ENCODE data around the gene B2M. TPM values are rescaled to one million over a fixed set of nuclear protein-coding genes. Genes with fewer than 3 reads are reported as not detected.

B2M gene
- total RNA-seq, 1 experiment from 2014 or later: 388 TPM

- intact Hi-C loops (cut with micrococcal nuclease): no loop called here
- Histone ChIP-seq H3K9me2 (ENCODE audit: insufficient read depth) (no peaks in the 10 kb centered on the region), H3K4me1 (ENCODE audit: control insufficient read depth in 1 of 2, insufficient read depth in 2 of 2, low read length in 2 of 2) (no peaks in the 10 kb centered on the region), H3K27ac (ENCODE audit: low read depth, low read length) (no peak overlapping the region), H4K20me1 (ENCODE audit: insufficient read depth) (no peaks in the 10 kb centered on the region), H3K4me2 (ENCODE audit: low read length) (no peak overlapping the region), H3K9me3 (ENCODE audit: control insufficient read depth in 1 of 2, insufficient read depth in 1 of 2, low read depth in 1 of 2, low read length in 2 of 2) (no peaks in the 10 kb centered on the region), H3K36me3 (ENCODE audit: control insufficient read depth in 1 of 2, insufficient read depth in 2 of 2, low read length in 2 of 2) (peaks cover 0 to 4% of the 10 kb centered on the region in 2 experiments; a peak in 2 of 4 replicates), H2AFZ (ENCODE audit: low read depth, low read length, poor library complexity, severe bottlenecking) (no peak overlapping the region), H3K27me3 (ENCODE audit: insufficient read depth, low read length) (no peaks in the 10 kb centered on the region), H3K9ac (ENCODE audit: low read length) (no peak overlapping the region), H3K4me3 (replicated peaks in 1 of 2; ENCODE audit: low read depth in 1 of 2, low read length in 2 of 2) (no peak overlapping the region), H3K79me2 (ENCODE audit: insufficient read depth, low read length) (no peaks in the 10 kb centered on the region)
- ATAC-seq (no peak), DNase-seq (ENCODE audit: low read depth, low spot score) (no peak)
- CTCF ChIA-PET: interaction anchor here (0.7 to 4.0 kb wide), 8 partner anchors 9 to 152 kb away, joined by 3 to 39 read pairs (median 9); partner anchors contain the start of gene SPG11
- TF ChIP-seq JUND (IDR thresholded peaks at IDR 0.05): no peak
- TF ChIP-seq SIN3A (IDR thresholded peaks at IDR 0.05; ENCODE audit: low read depth): no peak
- no peak for TF ChIP-seq CBX3 (IDR thresholded peaks at IDR 0.05; ENCODE audit: low read depth)
- TF ChIP-seq SP1 (IDR thresholded peaks at IDR 0.05; ENCODE audit: low read depth): no peak
- TF ChIP-seq MAX (IDR thresholded peaks at IDR 0.05): no peak
- TF ChIP-seq TCF7L2 (IDR thresholded peaks at IDR 0.05; ENCODE audit: borderline replicate concordance, extremely low read depth, insufficient read depth, insufficient read length): no peak
- TF ChIP-seq ZNF274 (IDR thresholded peaks at IDR 0.05; ENCODE audit: low read depth, low read length): no peak
- no peak for TF ChIP-seq POLR2AphosphoS5 (IDR thresholded peaks at IDR 0.05; ENCODE audit: low read depth, low read length)
- no peak for TF ChIP-seq FOSL1 (IDR thresholded peaks at IDR 0.05; ENCODE audit: low read depth)
- TF ChIP-seq, protein P1, sequence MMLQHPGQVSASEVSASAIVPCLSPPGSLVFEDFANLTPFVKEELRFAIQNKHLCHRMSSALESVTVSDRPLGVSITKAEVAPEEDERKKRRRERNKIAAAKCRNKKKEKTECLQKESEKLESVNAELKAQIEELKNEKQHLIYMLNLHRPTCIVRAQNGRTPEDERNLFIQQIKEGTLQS (IDR thresholded peaks at IDR 0.05): no peak
- TF ChIP-seq ZFX (IDR thresholded peaks at IDR 0.05): no peak
- TF ChIP-seq, protein P2, sequence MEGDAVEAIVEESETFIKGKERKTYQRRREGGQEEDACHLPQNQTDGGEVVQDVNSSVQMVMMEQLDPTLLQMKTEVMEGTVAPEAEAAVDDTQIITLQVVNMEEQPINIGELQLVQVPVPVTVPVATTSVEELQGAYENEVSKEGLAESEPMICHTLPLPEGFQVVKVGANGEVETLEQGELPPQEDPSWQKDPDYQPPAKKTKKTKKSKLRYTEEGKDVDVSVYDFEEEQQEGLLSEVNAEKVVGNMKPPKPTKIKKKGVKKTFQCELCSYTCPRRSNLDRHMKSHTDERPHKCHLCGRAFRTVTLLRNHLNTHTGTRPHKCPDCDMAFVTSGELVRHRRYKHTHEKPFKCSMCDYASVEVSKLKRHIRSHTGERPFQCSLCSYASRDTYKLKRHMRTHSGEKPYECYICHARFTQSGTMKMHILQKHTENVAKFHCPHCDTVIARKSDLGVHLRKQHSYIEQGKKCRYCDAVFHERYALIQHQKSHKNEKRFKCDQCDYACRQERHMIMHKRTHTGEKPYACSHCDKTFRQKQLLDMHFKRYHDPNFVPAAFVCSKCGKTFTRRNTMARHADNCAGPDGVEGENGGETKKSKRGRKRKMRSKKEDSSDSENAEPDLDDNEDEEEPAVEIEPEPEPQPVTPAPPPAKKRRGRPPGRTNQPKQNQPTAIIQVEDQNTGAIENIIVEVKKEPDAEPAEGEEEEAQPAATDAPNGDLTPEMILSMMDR (IDR thresholded peaks at IDR 0.05 in 2 of 3, conservative IDR thresholded peaks at IDR 0.05 in 1 of 3; ENCODE audit: borderline replicate concordance in 1 of 3, insufficient read depth in 1 of 3, low read depth in 2 of 3, low read length in 2 of 3): no peak
- no peak for TF ChIP-seq ELF1 (IDR thresholded peaks at IDR 0.05; ENCODE audit: borderline replicate concordance, low read depth)
- TF ChIP-seq RAD21 (IDR thresholded peaks at IDR 0.05; ENCODE audit: low read depth): no peak
- TF ChIP-seq, protein P3, sequence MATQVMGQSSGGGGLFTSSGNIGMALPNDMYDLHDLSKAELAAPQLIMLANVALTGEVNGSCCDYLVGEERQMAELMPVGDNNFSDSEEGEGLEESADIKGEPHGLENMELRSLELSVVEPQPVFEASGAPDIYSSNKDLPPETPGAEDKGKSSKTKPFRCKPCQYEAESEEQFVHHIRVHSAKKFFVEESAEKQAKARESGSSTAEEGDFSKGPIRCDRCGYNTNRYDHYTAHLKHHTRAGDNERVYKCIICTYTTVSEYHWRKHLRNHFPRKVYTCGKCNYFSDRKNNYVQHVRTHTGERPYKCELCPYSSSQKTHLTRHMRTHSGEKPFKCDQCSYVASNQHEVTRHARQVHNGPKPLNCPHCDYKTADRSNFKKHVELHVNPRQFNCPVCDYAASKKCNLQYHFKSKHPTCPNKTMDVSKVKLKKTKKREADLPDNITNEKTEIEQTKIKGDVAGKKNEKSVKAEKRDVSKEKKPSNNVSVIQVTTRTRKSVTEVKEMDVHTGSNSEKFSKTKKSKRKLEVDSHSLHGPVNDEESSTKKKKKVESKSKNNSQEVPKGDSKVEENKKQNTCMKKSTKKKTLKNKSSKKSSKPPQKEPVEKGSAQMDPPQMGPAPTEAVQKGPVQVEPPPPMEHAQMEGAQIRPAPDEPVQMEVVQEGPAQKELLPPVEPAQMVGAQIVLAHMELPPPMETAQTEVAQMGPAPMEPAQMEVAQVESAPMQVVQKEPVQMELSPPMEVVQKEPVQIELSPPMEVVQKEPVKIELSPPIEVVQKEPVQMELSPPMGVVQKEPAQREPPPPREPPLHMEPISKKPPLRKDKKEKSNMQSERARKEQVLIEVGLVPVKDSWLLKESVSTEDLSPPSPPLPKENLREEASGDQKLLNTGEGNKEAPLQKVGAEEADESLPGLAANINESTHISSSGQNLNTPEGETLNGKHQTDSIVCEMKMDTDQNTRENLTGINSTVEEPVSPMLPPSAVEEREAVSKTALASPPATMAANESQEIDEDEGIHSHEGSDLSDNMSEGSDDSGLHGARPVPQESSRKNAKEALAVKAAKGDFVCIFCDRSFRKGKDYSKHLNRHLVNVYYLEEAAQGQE (IDR thresholded peaks at IDR 0.05; ENCODE audit: low read depth): no peak
- TF ChIP-seq CEBPB (IDR thresholded peaks at IDR 0.05; ENCODE audit: low read depth): no peak
- no peak for TF ChIP-seq EGR1 (IDR thresholded peaks at IDR 0.05; ENCODE audit: low read depth)
- TF ChIP-seq, protein P4, sequence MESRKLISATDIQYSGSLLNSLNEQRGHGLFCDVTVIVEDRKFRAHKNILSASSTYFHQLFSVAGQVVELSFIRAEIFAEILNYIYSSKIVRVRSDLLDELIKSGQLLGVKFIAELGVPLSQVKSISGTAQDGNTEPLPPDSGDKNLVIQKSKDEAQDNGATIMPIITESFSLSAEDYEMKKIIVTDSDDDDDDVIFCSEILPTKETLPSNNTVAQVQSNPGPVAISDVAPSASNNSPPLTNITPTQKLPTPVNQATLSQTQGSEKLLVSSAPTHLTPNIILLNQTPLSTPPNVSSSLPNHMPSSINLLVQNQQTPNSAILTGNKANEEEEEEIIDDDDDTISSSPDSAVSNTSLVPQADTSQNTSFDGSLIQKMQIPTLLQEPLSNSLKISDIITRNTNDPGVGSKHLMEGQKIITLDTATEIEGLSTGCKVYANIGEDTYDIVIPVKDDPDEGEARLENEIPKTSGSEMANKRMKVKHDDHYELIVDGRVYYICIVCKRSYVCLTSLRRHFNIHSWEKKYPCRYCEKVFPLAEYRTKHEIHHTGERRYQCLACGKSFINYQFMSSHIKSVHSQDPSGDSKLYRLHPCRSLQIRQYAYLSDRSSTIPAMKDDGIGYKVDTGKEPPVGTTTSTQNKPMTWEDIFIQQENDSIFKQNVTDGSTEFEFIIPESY (IDR thresholded peaks at IDR 0.05; ENCODE audit: extremely low read depth, insufficient replicate concordance, low read length): no peak
- no peak for TF ChIP-seq POLR2A (IDR thresholded peaks at IDR 0.05; ENCODE audit: borderline replicate concordance, extremely low read depth, insufficient read depth, insufficient read length)
- POLR2A ChIA-PET: interaction anchor here (1.6 to 3.8 kb wide), 5 partner anchors 8 to 73 kb away, joined by 4 to 28 read pairs (median 7); partner anchors contain the start of genes B2M, PATL2 and SPG11
- RAD21 ChIA-PET (ENCODE audit: low non-redundant PET in 1 of 2, low total read pairs in 2 of 2, uncharacterized antibody in 2 of 2, unreplicated experiment in 2 of 2): interaction anchor here in 1 of 2 experiments (4.0 kb wide), 1 partner anchor 72 kb away, joined by 16 read pairs; the partner anchor contains the start of gene SPG11
- BruUV-seq (replicated peaks): no TSS peak
These were observed 24.3 kb downstream of the B2M start for GRCh38 chr15:44735482-44736180.
